GM18909 (cell line): ENCODE data around the gene CRADD.
"Not testable (repeated sequence)": the region's sequence is repeated elsewhere in the genome, so short reads cannot be mapped to it uniquely, and the experiment has no call there.

ENCODE experiments used
- ATAC-seq: cut with Tn5 transposase; IDR thresholded peaks from one replicate; pipeline ENCODE4 v1.9.1; 2021; ENCODE audit warnings: mild to moderate bottlenecking; ENCODE audit not compliant: unreplicated experiment, poor library complexity

The CRADD gene

GRCh38 chr12:93884794-93885460 is 207.8 kb downstream of the CRADD start:
- no peak for ATAC-seq

- ATAC-seq = not testable (repeated sequence)
Measured at GRCh38 chr12:93885973-93886532, 208.9 kb downstream of the CRADD start.

- ATAC-seq = no peak
Measured at GRCh38 chr12:93886533-93887511, 209.6 kb downstream of the CRADD start.

GRCh38 chr12:93888964-93889363 is 211.8 kb downstream of the CRADD start:
- ATAC-seq = no peak

GRCh38 chr12:93889516-93890212 is 212.5 kb downstream of the CRADD start:
- no peak for ATAC-seq

- ATAC-seq = no peak
Measured at GRCh38 chr12:93892423-93893268, 215.5 kb downstream of the CRADD start.

GRCh38 chr12:93894391-93895088 is 217.4 kb downstream of the CRADD start:
- ATAC-seq = no peak

- no peak for ATAC-seq
Measured at GRCh38 chr12:93895089-93895445, 217.9 kb downstream of the CRADD start.

- no peak for ATAC-seq
Measured at GRCh38 chr12:93896427-93896826, 219.3 kb downstream of the CRADD start.

- no peak for ATAC-seq
Measured at GRCh38 chr12:93896952-93897351, 219.8 kb downstream of the CRADD start.

- ATAC-seq = no peak
Measured at GRCh38 chr12:93901739-93902138, 224.6 kb downstream of the CRADD start.

GRCh38 chr12:93902192-93902591 is 225.0 kb downstream of the CRADD start:
- no peak for ATAC-seq

- ATAC-seq = no peak
Measured at GRCh38 chr12:93902736-93903562, 225.8 kb downstream of the CRADD start.

- no peak for ATAC-seq
Measured at GRCh38 chr12:93904124-93904523, 226.9 kb downstream of the CRADD start.

- no peak for ATAC-seq
Measured at GRCh38 chr12:93908264-93908663, 231.1 kb downstream of the CRADD start.

- no peak for ATAC-seq
Measured at GRCh38 chr12:93908846-93909567, 231.8 kb downstream of the CRADD start.

GRCh38 chr12:93911396-93911795 is 234.2 kb downstream of the CRADD start:
- no peak for ATAC-seq
